ENCODE data around the gene HARBI1. TPM values are rescaled to one million over a fixed set of nuclear protein-coding genes. Genes with fewer than 3 reads are reported as not detected.

Gene HARBI1
- total RNA-seq, 6 experiments from 2014 or later: 3.8 to 5.2 (median 4.7) TPM

DNA sequence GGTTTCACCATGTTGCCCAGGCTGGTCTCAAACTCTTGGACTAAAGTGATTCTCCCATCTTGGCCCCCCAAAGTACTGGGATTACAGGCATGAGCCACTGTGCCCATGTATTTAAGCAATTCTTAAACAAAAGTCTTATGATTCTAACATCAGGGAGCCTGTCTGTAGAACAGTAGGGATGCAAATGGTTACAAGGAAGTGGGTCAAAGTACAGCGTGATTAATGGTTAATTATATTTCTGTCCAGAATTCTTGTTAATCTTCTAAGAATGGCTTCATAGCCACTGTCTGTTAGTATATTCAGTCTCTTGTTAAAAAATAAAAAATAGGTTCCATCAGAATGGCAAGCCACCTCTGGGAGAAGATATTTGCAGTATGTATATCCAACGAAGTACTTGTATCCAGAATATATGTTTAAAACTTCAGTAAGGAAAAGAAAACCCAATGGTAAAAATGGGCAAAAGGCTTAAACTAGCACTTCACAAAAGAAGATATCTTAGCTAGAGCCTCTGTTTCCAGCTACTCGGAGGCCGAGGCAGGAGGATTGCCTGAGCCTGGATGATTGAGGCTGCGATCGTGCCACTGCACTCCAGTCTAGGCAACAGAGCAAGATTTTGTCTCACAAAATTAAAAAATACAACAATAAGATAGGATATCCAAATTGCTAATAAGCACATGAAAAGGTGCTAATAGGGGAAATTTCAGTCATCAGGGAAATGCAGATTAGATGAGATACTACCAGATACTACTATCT is 23.2 kb upstream of the HARBI1 start:
- no peak for DNase-seq
- Mint-ChIP-seq H3K9me3 (no peaks in the 10 kb centered on the region), H3K27ac (no peak overlapping the region), H3K27me3 (ENCODE audit: insufficient read depth) (peaks cover 1% of the 10 kb centered on the region), H3K4me1 (ENCODE audit: low read depth) (no peaks in the 10 kb centered on the region), H3K4me3 (no peak overlapping the region), H3K36me3 (ENCODE audit: low read depth) (peaks cover 30% of the 10 kb centered on the region)
- TF ChIP-seq, protein P1, sequence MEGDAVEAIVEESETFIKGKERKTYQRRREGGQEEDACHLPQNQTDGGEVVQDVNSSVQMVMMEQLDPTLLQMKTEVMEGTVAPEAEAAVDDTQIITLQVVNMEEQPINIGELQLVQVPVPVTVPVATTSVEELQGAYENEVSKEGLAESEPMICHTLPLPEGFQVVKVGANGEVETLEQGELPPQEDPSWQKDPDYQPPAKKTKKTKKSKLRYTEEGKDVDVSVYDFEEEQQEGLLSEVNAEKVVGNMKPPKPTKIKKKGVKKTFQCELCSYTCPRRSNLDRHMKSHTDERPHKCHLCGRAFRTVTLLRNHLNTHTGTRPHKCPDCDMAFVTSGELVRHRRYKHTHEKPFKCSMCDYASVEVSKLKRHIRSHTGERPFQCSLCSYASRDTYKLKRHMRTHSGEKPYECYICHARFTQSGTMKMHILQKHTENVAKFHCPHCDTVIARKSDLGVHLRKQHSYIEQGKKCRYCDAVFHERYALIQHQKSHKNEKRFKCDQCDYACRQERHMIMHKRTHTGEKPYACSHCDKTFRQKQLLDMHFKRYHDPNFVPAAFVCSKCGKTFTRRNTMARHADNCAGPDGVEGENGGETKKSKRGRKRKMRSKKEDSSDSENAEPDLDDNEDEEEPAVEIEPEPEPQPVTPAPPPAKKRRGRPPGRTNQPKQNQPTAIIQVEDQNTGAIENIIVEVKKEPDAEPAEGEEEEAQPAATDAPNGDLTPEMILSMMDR (IDR thresholded peaks at IDR 0.05): no peak

DNA sequence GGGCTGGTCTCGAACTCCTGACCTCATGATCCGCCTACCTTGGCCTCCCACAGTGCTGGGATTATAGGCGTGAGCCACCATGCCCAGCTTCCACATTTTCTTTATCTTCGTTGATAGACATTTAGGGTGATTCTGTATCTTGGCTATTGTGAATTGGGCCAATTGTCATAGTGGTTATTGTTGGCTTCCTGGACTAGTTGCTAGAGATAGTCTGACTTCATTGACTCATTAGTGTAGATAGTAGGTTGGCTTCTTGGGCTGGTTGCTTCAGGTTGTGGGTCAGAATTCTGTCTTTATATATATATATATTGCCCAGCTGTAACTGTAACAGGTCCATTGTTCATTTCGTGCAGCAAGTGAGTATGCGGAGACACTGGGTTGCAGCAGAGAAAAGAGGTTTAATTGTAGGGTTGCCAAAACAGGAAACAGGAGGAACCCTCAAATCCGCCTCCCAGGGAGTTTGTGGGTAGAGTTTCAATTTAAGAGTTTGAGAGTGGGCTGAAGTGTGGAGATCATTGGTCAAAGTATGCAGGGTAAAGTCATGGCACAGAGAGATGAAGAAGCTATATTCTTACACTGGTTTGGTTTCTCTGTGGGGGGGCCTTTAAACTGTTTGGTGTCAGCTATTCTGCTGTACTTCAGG is 22.3 kb upstream of the HARBI1 start:
- Mint-ChIP-seq H3K9me3 (no peaks in the 10 kb centered on the region), H3K27me3 (ENCODE audit: insufficient read depth) (peaks cover 1% of the 10 kb centered on the region), H3K27ac (no peak overlapping the region), H3K4me3 (no peak overlapping the region), H3K36me3 (ENCODE audit: low read depth) (peaks cover 30% of the 10 kb centered on the region), H3K4me1 (ENCODE audit: low read depth) (no peaks in the 10 kb centered on the region)
- DNase-seq: no peak
- TF ChIP-seq, protein P1 (IDR thresholded peaks at IDR 0.05): no peak

DNA sequence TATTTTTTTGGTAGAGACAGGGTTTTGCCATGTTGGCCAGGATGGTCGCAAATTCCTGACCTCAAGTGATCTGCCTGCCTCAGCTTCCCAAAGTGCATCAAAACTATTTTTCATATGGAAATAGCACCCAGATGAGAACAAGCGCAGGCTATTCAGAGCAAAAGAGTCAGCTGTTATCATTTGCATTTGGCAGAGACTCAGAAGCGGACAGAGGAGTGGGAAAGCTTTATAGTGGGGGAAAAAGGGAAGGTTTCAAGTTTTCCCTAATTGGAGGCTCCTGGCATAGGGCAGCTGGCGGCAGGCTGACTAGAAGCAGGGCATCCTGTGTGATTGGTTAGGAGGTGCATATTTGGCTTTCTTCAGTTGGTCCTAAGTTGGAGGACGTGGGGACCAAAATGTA is 20.5 kb upstream of the HARBI1 start:
- H3K27me3 Mint-ChIP-seq (ENCODE audit: insufficient read depth): peaks cover 1% of the 10 kb centered on the region
- TF ChIP-seq, protein P1 (IDR thresholded peaks at IDR 0.05): no peak
- H3K9me3 Mint-ChIP-seq: no peaks in the 10 kb centered on the region
- H3K27ac Mint-ChIP-seq: no peak overlapping the region
- peaks cover 19% of the 10 kb centered on the region for H3K36me3 Mint-ChIP-seq (ENCODE audit: low read depth)
- H3K4me3 Mint-ChIP-seq: no peak overlapping the region
- DNase-seq: no peak
- no peaks in the 10 kb centered on the region for H3K4me1 Mint-ChIP-seq (ENCODE audit: low read depth)

DNA sequence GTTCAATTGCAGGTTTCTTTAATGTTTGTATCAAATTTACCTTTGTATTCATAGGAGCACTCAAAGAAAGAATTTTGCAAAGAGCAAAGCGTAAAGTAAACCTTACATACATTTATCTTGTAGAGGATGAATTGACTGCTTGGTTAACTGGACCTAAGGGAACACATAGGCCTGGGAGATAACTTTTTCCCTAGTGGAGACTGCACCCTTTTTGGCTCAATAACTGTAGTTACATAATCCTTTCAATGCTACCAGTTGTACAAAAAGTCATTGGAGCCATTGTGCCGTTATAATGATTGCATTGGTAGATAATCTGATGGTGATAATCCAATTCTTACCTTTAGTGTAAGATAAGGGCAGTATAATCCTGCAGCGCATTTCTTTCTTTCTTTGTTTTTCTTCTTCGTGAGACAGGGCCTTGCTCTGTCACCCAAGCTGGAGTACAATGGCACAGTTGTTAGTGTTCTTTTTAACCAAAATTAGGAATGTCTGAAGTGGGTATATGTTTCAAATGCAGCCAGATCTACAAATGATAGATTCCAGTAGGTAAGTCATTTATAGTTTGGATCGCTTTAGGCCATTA is 18.6 kb upstream of the HARBI1 start:
- H3K27ac Mint-ChIP-seq: no peak overlapping the region
- peaks cover 1% of the 10 kb centered on the region for H3K27me3 Mint-ChIP-seq (ENCODE audit: insufficient read depth)
- no peak for DNase-seq
- no peak overlapping the region for H3K4me3 Mint-ChIP-seq
- TF ChIP-seq, protein P1 (IDR thresholded peaks at IDR 0.05): no peak
- H3K36me3 Mint-ChIP-seq (ENCODE audit: low read depth): peaks cover 11% of the 10 kb centered on the region
- H3K9me3 Mint-ChIP-seq: no peaks in the 10 kb centered on the region
- H3K4me1 Mint-ChIP-seq (ENCODE audit: low read depth): no peaks in the 10 kb centered on the region

DNA sequence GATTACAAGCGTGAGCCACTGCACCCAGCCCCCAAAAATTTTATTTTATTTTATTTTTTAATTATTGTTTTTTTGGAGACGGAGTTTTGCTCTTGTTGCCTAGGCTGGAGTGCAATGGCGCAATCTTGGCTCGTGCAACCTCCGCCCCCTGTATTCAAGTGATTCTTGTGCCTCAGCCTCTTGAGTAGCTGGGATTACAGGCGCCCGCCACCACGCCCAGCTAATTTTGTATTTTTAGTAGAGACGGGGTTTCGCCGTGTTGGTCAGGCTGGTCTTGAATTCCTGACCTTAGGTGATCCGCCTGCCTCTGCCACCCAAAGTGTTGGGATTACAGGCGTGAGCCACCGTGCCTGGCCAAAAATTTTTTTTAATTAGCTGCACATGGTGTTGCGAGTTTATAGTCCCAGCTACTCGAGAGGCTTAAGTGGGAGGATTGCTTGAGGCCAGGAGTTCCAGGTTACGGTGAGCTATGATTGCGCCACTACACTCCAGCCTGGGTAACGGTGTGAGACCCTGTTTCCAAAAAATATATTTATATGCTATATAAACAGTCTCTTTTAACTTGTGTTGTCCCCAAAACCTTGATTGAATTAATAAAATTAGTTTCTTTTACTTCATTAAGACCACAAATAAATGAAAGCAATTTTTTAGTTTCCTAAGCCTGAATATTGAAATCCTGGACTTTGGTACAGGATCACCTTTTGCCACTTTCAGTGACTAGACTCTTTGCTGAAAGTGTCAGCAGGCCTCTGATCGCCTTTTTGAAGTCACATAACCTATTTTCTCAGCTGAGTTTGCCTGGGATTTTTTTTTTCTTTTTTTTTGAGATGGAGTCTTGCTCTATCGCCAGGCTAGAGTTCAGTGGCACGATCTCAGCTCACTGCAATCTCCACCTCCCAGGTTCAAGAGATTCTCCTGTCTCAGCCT is 16.5 kb upstream of the HARBI1 start:
- peaks cover under 1% of the 10 kb centered on the region; the same call in 1 of the 2 replicates for H3K27me3 Mint-ChIP-seq (ENCODE audit: insufficient read depth)
- DNase-seq: no peak
- TF ChIP-seq, protein P1 (IDR thresholded peaks at IDR 0.05): no peak
- H3K9me3 Mint-ChIP-seq: no peaks in the 10 kb centered on the region
- H3K36me3 Mint-ChIP-seq (ENCODE audit: low read depth): peaks cover 4% of the 10 kb centered on the region
- no peak overlapping the region for H3K27ac Mint-ChIP-seq
- no peaks in the 10 kb centered on the region for H3K4me1 Mint-ChIP-seq (ENCODE audit: low read depth)
- no peak overlapping the region for H3K4me3 Mint-ChIP-seq
